ACC112 (cell line): ENCODE data around the gene MTRR.

ENCODE experiments used
- H2AFZ ChIP-seq: fragments of 200-600 bp; sonication (generic); one replicate; pipeline ENCODE4 v1.6.0; 2017; ENCODE audit warnings: antibody characterized with exemption, low read length; ENCODE audit not compliant: unreplicated experiment
- H3K27ac ChIP-seq: fragments of 200-600 bp; sonication (generic); 2 replicates; pipeline ENCODE4 v1.5.1; 2014; ENCODE audit warnings: low read depth, mild to moderate bottlenecking, antibody characterized with exemption, low read length, moderate library complexity
- H3K27me3 ChIP-seq: fragments of 200-600 bp; sonication (generic); 2 replicates; pipeline ENCODE4 v1.6.1; 2014; ENCODE audit warnings: mild to moderate bottlenecking, antibody characterized with exemption, low read length, moderate library complexity, mixed read lengths; ENCODE audit not compliant: insufficient read depth
- H3K36me3 ChIP-seq: fragments of 200-600 bp; sonication (generic); 2 replicates; pipeline ENCODE4 v1.6.1; 2016; ENCODE audit warnings: mild to moderate bottlenecking, antibody characterized with exemption, low read length, moderate library complexity, mixed read lengths; ENCODE audit not compliant: insufficient read depth
- H3K4me1 ChIP-seq: fragments of 200-600 bp; sonication (generic); one replicate; pipeline ENCODE4 v1.6.1; 2016; ENCODE audit warnings: low read length, mixed read lengths; ENCODE audit not compliant: insufficient read depth, unreplicated experiment, control insufficient read depth
- H3K4me3 ChIP-seq: fragments of 200-600 bp; sonication (generic); 2 replicates; pipeline ENCODE4 v1.5.1; 2014; ENCODE audit warnings: mild to moderate bottlenecking, low read depth, low read length
- H3K79me2 ChIP-seq: fragments of 200-600 bp; sonication (generic); one replicate; pipeline ENCODE4 v1.6.0; 2016; ENCODE audit warnings: low read length; ENCODE audit not compliant: control insufficient read depth, unreplicated experiment, insufficient read depth

The MTRR gene

DNA sequence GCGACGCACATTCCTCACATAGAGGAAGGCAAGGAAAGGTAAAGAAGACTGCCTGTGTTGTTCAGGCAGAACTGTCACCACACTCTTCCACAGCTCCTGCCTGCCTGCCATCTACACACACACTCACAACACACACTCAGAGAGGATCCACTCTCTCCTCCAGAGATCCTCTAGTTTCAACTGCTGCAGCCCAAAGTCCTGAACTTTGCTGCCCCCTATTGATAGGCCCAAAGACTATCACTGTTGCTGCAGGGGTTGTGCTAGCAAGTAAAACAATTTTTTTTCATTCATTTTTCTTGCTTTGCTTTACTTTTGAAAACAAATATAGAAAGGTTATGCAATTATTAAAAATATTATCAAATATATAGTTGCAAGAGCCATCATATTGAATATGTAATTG lies 12.1 kb upstream of the MTRR start:
- peaks cover 7% of the 10 kb centered on the region; the same call in 1 of the 2 replicates for H3K36me3 ChIP-seq
- H3K27ac ChIP-seq, result no peak overlapping the region
- H3K4me3 ChIP-seq, result no peak overlapping the region
- no peak overlapping the region for H2AFZ ChIP-seq
- H3K79me2 ChIP-seq, result no peaks in the 10 kb centered on the region
- peaks cover 13% of the 10 kb centered on the region for H3K4me1 ChIP-seq
- peaks cover 6% of the 10 kb centered on the region; the same call in 1 of the 2 replicates for H3K27me3 ChIP-seq

- Histone ChIP-seq H3K4me1 (peaks cover 12% of the 10 kb centered on the region), H3K36me3 (peaks cover 8% of the 10 kb centered on the region; the same call in 1 of the 2 replicates)
These were observed 11.6 kb upstream of the MTRR start for GRCh38 chr5:7857361-7857760.

DNA sequence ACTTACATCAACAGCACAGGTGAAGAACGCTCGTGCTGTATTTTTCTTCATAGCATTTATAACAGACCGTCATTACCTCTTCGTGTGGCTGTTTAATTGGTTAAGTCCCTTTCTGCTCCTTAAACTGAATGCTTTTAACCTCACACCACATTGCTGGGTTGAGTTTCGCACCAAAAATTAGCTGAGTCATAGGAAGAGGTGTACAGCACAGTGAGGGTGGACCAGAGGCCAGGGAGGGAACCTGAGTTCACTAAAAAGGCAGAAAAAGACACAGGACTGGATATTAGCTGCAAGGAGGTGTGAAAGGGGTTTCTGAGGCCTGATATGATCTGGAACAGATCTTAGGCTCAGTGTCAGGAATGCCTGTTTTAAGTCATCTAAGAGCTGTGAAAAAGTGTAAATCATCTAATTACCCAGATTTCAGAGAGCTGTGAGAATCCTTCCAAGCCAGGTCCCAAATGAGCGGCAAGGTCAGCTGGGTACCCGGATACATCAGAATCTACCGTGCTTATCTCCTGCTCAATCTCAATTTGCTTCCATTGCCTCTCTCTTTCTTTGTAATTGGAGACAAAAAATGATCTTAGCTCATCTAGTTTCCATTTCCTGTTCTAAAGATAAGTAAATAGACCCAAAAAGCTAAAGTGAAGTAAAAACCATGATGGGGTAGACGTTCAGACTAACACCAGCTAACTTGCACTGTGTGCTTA lies 10.9 kb upstream of the MTRR start:
- Histone ChIP-seq H3K27ac (no peak overlapping the region), H3K4me1 (peaks cover 9% of the 10 kb centered on the region), H2AFZ (no peak overlapping the region), H3K27me3 (no peaks in the 10 kb centered on the region), H3K79me2 (no peaks in the 10 kb centered on the region), H3K4me3 (no peak overlapping the region), H3K36me3 (peaks cover 14% of the 10 kb centered on the region; the same call in 1 of the 2 replicates)

More at GRCh38 chr5:7857361-7857760, 11.6 kb upstream of the MTRR start:
- no peak overlapping the region for H2AFZ ChIP-seq
- no peak overlapping the region for H3K4me3 ChIP-seq
- H3K79me2 ChIP-seq, result no peaks in the 10 kb centered on the region
- 0 out of 2 replicates have a peak, but pooled peaks cover under 1% of the 10 kb centered on the region for H3K27me3 ChIP-seq
- no peak overlapping the region for H3K27ac ChIP-seq

- 0 out of 2 replicates have a peak overlapping the region, but pooled peaks have one; percentile 18 for H3K4me3 ChIP-seq
- peaks cover 59% of the 10 kb centered on the region for H3K79me2 ChIP-seq
- no peak overlapping the region for H3K27ac ChIP-seq
- no peak overlapping the region for H2AFZ ChIP-seq
- peaks cover 24% of the 10 kb centered on the region for H3K36me3 ChIP-seq
- H3K4me1 ChIP-seq, result peaks cover 21% of the 10 kb centered on the region
- H3K27me3 ChIP-seq, result no peaks in the 10 kb centered on the region
These were observed 2.8 kb upstream of the MTRR start for GRCh38 chr5:7866196-7866595.

DNA sequence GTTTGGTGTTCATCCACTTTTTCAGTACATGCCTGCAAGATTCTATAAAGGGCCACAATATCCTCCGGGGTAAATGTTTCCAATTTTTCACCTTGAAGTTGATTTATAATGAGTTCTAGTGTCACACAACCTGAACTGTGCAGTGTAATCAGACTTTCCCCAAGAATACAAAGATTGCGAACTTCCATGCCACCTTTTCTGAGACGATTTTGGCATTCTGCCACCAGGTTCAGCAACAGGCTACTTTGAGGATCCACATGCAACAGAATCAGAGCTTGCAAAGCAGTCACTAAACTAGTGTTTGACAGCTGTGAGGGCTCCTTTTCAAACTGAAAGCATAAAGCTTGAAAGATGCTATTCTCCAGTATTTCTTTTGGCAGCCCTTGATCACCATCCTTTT lies 1.7 kb upstream of the MTRR start:
- H3K4me3 ChIP-seq, result peak overlapping the region; percentile 87
- H3K36me3 ChIP-seq, result peaks cover 24% of the 10 kb centered on the region
- H2AFZ ChIP-seq, result no peak overlapping the region
- no peak overlapping the region for H3K27ac ChIP-seq
- peaks cover 21% of the 10 kb centered on the region for H3K4me1 ChIP-seq
- H3K27me3 ChIP-seq, result no peaks in the 10 kb centered on the region
- peaks cover 70% of the 10 kb centered on the region for H3K79me2 ChIP-seq

DNA sequence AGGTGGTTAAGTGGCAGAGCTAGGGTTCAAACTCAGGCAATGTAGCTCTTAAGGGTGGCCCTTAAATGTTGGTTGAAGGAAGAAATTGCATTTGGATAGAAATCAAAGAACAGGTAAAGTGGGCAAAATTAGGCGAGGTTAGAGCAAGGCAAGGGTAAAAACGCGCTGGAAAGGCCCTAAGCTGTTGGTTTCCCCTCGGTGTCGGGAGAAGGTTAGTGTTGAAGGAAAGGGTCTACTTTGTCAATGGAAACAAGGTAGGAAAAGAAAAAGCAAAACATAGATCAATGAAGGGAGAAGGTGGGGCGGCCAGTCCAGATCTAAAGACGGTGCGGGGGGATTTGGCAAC lies 548 bp upstream of the MTRR start:
- Histone ChIP-seq H3K79me2 (peaks cover 81% of the 10 kb centered on the region), H3K36me3 (peaks cover 17% of the 10 kb centered on the region), H3K4me3 (peak overlapping the region; percentile 87), H3K27me3 (no peaks in the 10 kb centered on the region), H3K4me1 (peaks cover 21% of the 10 kb centered on the region), H2AFZ (peak overlapping the region; percentile 87), H3K27ac (no peak overlapping the region)

GRCh38 chr5:7869474-7870136 lies 657 bp downstream of the MTRR start:
- no peaks in the 10 kb centered on the region for H3K27me3 ChIP-seq
- peak overlapping the region; percentile 48; the same call in 1 of the 2 replicates for H3K27ac ChIP-seq
- H3K79me2 ChIP-seq, result peaks cover 87% of the 10 kb centered on the region
- peaks cover 21% of the 10 kb centered on the region for H3K4me1 ChIP-seq
- H2AFZ ChIP-seq, result peak overlapping the region; percentile 96
- peaks cover 9% of the 10 kb centered on the region; the same call in 1 of the 2 replicates for H3K36me3 ChIP-seq
- H3K4me3 ChIP-seq, result peak overlapping the region; percentile 87

- Histone ChIP-seq H2AFZ (no peak overlapping the region), H3K27me3 (no peaks in the 10 kb centered on the region), H3K79me2 (peaks cover 82% of the 10 kb centered on the region), H3K4me1 (peaks cover 22% of the 10 kb centered on the region), H3K36me3 (peaks cover 9% of the 10 kb centered on the region), H3K27ac (no peak overlapping the region), H3K4me3 (no peak overlapping the region)
These were observed 2.7 kb downstream of the MTRR start for GRCh38 chr5:7871653-7872052.

DNA sequence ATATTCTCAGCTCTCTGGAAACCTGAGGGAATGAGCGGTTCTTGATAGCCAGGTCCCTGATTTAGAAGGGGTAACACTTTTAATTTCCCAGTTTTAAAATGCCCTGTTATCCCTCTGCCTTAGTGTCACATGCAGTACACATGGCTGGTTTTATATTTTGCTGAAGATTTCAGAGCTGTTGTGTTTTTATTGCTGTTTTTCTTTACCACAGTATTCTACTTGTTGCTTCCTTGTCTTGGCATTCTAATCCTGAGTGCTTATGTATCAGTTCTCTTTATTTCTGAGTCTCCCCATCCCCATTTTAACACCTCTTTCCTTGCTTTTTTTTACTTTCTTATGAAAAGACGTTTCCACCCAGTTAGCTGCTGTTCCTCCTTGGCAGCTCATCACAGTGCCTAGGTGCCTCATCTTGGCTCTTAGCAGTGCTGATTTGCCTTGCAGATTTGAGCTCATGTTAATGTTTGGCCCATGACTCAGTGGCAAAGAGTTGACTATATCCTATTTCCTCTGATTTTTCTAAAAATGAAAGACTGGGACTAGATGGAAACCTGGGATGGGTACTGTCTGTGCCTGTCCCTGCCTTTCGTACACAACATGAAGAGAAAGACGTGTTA lies 3.7 kb downstream of the MTRR start:
- peaks cover 10% of the 10 kb centered on the region for H3K36me3 ChIP-seq

GRCh38 chr5:7873216-7873615 lies 4.3 kb downstream of the MTRR start:
- Histone ChIP-seq H3K4me1 (peaks cover 29% of the 10 kb centered on the region), H3K79me2 (peaks cover 66% of the 10 kb centered on the region), H3K36me3 (peaks cover 10% of the 10 kb centered on the region), H2AFZ (no peak overlapping the region), H3K27me3 (no peaks in the 10 kb centered on the region), H3K4me3 (no peak overlapping the region), H3K27ac (no peak overlapping the region)

More for the DNA sequence above, 3.7 kb downstream of the MTRR start:
- Histone ChIP-seq H3K27me3 (no peaks in the 10 kb centered on the region), H3K79me2 (peaks cover 72% of the 10 kb centered on the region), H2AFZ (no peak overlapping the region), H3K4me1 (peaks cover 26% of the 10 kb centered on the region), H3K4me3 (no peak overlapping the region), H3K27ac (no peak overlapping the region)
